SU-DHL-6 (cell line): ENCODE results near the gene AGFG2.

Experiments used
- H2AFZ ChIP-seq: fragments of 200-600 bp; sonication (generic); 2 replicates; pipeline ENCODE4 v1.6.1; 2014; ENCODE audit warnings: low read depth, mild to moderate bottlenecking, moderate library complexity, mixed read lengths, antibody characterized with exemption, low read length; ENCODE audit not compliant: severe bottlenecking
- H3F3A ChIP-seq: fragments of 200-600 bp; shearing (Covaris generic); 2 replicates; pipeline ENCODE4 v1.6.0; 2016; ENCODE audit warnings: antibody characterized with exemption, mild to moderate bottlenecking; ENCODE audit not compliant: insufficient read depth
- H3K27ac ChIP-seq: fragments of 200-600 bp; sonication (generic); 2 replicates; pipeline ENCODE4 v1.5.1; 2016; ENCODE audit warnings: low read depth, mild to moderate bottlenecking, low read length, moderate library complexity, mixed read lengths
- H3K27me3 ChIP-seq: fragments of 200-600 bp; sonication (generic), shearing (Covaris generic); 2 replicates; pipeline ENCODE4 v1.6.0; 2014; ENCODE audit warnings: mild to moderate bottlenecking, low read length
- H3K36me3 ChIP-seq: fragments of 200-600 bp; sonication (generic); 2 replicates; pipeline ENCODE4 v1.6.1; 2014; ENCODE audit warnings: mild to moderate bottlenecking, low read length, mixed read lengths
- H3K4me2 ChIP-seq: fragments of 300-600, 200-600 bp; shearing (Covaris generic), sonication (generic); 2 replicates; pipeline ENCODE4 v1.6.0; 2014; ENCODE audit warnings: low read length, low read depth, mild to moderate bottlenecking; ENCODE audit not compliant: poor library complexity, severe bottlenecking
- H3K4me3 ChIP-seq: fragments of 200-600 bp; sonication (generic); 2 replicates; pipeline ENCODE4 v1.5.1; 2014; ENCODE audit warnings: antibody characterized with exemption, low read length, mild to moderate bottlenecking, mixed read lengths; ENCODE audit not compliant: insufficient read depth, poor library complexity, severe bottlenecking
- H3K79me2 ChIP-seq: fragments of 200-600 bp; sonication (generic); 2 replicates; pipeline ENCODE4 v1.6.1; 2014; ENCODE audit warnings: mild to moderate bottlenecking, low read length, moderate library complexity; ENCODE audit not compliant: insufficient read depth
- H3K9ac ChIP-seq: fragments of 200-600 bp; sonication (generic); 2 replicates; pipeline ENCODE4 v1.7.0; 2014; ENCODE audit warnings: mild to moderate bottlenecking, low read length
- H3K9me2 ChIP-seq: fragments of 200-600 bp; sonication (generic); replicated peaks from 2 replicates; pipeline ENCODE4 v1.6.1; 2014; ENCODE audit warnings: low read length; ENCODE audit not compliant: insufficient read depth
- H3K9me3 ChIP-seq: fragments of 200-600 bp; sonication (generic); 2 replicates; pipeline ENCODE4 v1.6.1; 2014; ENCODE audit warnings: low read length, mixed read lengths; ENCODE audit not compliant: insufficient read depth
- H4K20me1 ChIP-seq: fragments of 200-600 bp; sonication (generic); 2 replicates; pipeline ENCODE4 v1.6.1; 2014; ENCODE audit warnings: low read depth, mild to moderate bottlenecking, antibody characterized with exemption, low read length, moderate library complexity, mixed read lengths
- EZH2phosphoT487 ChIP-seq: fragments of 200-600 bp; sonication (generic), shearing (Covaris generic); conservative IDR thresholded peaks from 2 replicates; pipeline ENCODE4 v1.6.1; 2018; ENCODE audit warnings: mild to moderate bottlenecking, antibody characterized with exemption, low read length, moderate library complexity, mixed read lengths
- TF ChIP-seq, protein P1 (sequence below): fragments of 200-600 bp; sonication (generic); IDR thresholded peaks from one replicate; pipeline ENCODE4 v1.5.1; 2017; ENCODE audit warnings: antibody characterized with exemption, mild to moderate bottlenecking, low read length, moderate library complexity; ENCODE audit not compliant: insufficient read depth, poor library complexity, severe bottlenecking

Gene AGFG2

DNA sequence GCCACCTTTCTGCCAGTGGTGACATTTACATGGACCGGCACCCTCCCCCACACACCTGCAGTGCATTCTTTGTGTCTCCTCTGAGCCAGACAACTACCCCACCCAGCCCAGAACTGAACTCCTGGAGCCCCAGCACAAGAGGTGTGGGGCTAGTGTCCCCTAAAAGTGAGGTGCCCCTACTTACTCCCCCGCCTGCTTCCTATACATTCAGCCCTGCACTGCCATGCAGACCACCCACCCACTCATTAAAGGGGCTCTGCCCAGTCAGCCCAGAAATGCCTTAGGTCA lies 32.8 kb downstream of the AGFG2 start:
- Histone ChIP-seq H3K4me2 (no peak overlapping the region), H3K9me3 (no peaks in the 10 kb centered on the region), H3F3A (no peaks in the 10 kb centered on the region), H3K9ac (no peak overlapping the region), H3K79me2 (no peaks in the 10 kb centered on the region), H2AFZ (no peak overlapping the region), H3K9me2 (no peaks in the 10 kb centered on the region), H3K36me3 (no peaks in the 10 kb centered on the region), H3K27ac (no peak overlapping the region), H3K4me3 (no peak overlapping the region), H4K20me1 (no peaks in the 10 kb centered on the region), H3K27me3 (no peaks in the 10 kb centered on the region)
- TF ChIP-seq, protein P1, sequence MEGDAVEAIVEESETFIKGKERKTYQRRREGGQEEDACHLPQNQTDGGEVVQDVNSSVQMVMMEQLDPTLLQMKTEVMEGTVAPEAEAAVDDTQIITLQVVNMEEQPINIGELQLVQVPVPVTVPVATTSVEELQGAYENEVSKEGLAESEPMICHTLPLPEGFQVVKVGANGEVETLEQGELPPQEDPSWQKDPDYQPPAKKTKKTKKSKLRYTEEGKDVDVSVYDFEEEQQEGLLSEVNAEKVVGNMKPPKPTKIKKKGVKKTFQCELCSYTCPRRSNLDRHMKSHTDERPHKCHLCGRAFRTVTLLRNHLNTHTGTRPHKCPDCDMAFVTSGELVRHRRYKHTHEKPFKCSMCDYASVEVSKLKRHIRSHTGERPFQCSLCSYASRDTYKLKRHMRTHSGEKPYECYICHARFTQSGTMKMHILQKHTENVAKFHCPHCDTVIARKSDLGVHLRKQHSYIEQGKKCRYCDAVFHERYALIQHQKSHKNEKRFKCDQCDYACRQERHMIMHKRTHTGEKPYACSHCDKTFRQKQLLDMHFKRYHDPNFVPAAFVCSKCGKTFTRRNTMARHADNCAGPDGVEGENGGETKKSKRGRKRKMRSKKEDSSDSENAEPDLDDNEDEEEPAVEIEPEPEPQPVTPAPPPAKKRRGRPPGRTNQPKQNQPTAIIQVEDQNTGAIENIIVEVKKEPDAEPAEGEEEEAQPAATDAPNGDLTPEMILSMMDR = no peak
- TF ChIP-seq EZH2phosphoT487 = no peak

- H3K9ac ChIP-seq = no peak overlapping the region
- H3K27me3 ChIP-seq = no peaks in the 10 kb centered on the region
- H3K27ac ChIP-seq = no peak overlapping the region
- H3K36me3 ChIP-seq = no peaks in the 10 kb centered on the region
- H4K20me1 ChIP-seq = no peaks in the 10 kb centered on the region
- H3K9me2 ChIP-seq = no peaks in the 10 kb centered on the region
- no peak overlapping the region for H2AFZ ChIP-seq
- TF ChIP-seq, protein P1 = no peak
- TF ChIP-seq EZH2phosphoT487 = no peak
- H3K9me3 ChIP-seq = no peaks in the 10 kb centered on the region
- H3K79me2 ChIP-seq = no peaks in the 10 kb centered on the region
- no peak overlapping the region for H3K4me2 ChIP-seq
- H3K4me3 ChIP-seq = no peak overlapping the region
- no peaks in the 10 kb centered on the region for H3F3A ChIP-seq
Measured at GRCh38 chr7:100572281-100572948, 33.4 kb downstream of the AGFG2 start.

DNA sequence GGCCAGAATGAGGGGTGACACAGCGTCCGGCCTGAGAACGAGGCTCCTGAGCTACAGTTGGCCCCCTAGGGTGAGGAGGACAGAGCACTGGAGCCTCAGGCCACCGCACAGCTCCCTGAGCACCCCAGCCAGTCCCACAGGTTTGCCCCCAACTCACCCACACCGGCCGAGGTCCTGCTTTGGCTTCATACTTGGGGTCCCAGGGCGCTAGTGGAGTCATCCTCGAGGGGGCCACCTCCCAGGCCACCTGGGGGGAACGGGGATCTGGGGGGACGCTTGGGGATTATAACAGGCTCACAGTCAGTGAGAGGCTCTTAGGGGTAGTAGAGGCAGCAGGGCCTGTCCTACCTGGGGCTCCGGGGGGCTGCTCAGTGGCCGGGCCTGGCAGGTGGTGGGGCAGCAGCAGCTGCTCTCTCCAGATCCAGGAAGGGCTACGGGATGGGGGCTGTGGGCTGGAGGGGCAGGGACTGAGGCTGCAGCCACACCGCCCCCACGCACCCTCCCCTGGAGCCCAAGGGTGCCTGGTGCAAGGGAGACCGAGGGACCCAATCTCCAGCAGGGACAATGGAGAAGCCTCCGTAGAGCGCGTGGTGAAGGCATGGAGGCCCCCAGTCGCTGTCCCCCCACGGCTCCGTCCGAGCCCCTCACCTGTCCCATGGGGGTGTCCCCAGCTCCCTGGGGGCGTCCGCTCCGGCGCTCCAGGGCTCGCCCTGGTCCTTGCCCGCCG lies 34.1 kb downstream of the AGFG2 start:
- Histone ChIP-seq H3K4me2 (no peak overlapping the region), H3K9me2 (no peaks in the 10 kb centered on the region), H3K79me2 (no peaks in the 10 kb centered on the region), H3K9me3 (no peaks in the 10 kb centered on the region), H3K27ac (no peak overlapping the region), H3K36me3 (no peaks in the 10 kb centered on the region), H2AFZ (no peak overlapping the region), H3F3A (no peaks in the 10 kb centered on the region), H3K4me3 (no peak overlapping the region), H4K20me1 (no peaks in the 10 kb centered on the region), H3K27me3 (no peaks in the 10 kb centered on the region), H3K9ac (no peak overlapping the region)
- TF ChIP-seq EZH2phosphoT487 = no peak
- TF ChIP-seq, protein P1 = no peak
